Dendritic cell treated with granulocyte-macrophage colony-stimulating factor and Interleukin-4, amounts not matched to agents 40 ng/mL and 50 ng/mL, for 4 days (primary cell): ENCODE measurements around the gene CPEB3.
A peak's percentile ranks its signal among the peaks of the same experiment; 100 is the strongest.
"Not testable (repeated sequence)": the region's sequence is repeated elsewhere in the genome, so short reads cannot be mapped to it uniquely, and the experiment has no call there.

Source experiments
- H3K27ac Mint-ChIP-seq: one replicate; pipeline ENCODE4 v1.8.0; 2022; ENCODE audit warnings: mild to moderate bottlenecking, mixed read lengths
- H3K27me3 Mint-ChIP-seq: one replicate; pipeline ENCODE4 v1.8.0; 2022; ENCODE audit warnings: mild to moderate bottlenecking, mixed read lengths
- H3K36me3 Mint-ChIP-seq: one replicate; pipeline ENCODE4 v1.8.0; 2022; ENCODE audit warnings: low read depth, mixed read lengths
- H3K4me1 Mint-ChIP-seq: one replicate; pipeline ENCODE4 v1.8.0; 2022; ENCODE audit warnings: low read depth, mixed read lengths
- H3K4me3 Mint-ChIP-seq: one replicate; pipeline ENCODE4 v1.8.0; 2022; ENCODE audit warnings: mild to moderate bottlenecking, moderate library complexity, mixed read lengths
- H3K9me3 Mint-ChIP-seq: one replicate; pipeline ENCODE4 v1.8.0; 2022; ENCODE audit warnings: mixed read lengths
- intact Hi-C: fragments of 100-400 bp; cut with micrococcal nuclease; formaldehyde crosslinking; loops from one replicate; pipeline ENCODE4 v1.15.0; 2022

The CPEB3 gene

GRCh38 chr10:92175164-92175563 lies 115.7 kb downstream of the CPEB3 start:
- Mint-ChIP-seq H3K36me3 (peaks cover 36% of the 10 kb centered on the region), H3K4me1 (peaks cover 8% of the 10 kb centered on the region)
- intact Hi-C loops: no loop called here

GRCh38 chr10:92173996-92174395 lies 116.9 kb downstream of the CPEB3 start:
- H3K4me3 Mint-ChIP-seq: no peak overlapping the region
- H3K27me3 Mint-ChIP-seq: no peaks in the 10 kb centered on the region
- H3K27ac Mint-ChIP-seq: no peak overlapping the region
- H3K9me3 Mint-ChIP-seq: peaks cover 13% of the 10 kb centered on the region
- intact Hi-C loops: no loop called here
- peaks cover 8% of the 10 kb centered on the region for H3K4me1 Mint-ChIP-seq
- H3K36me3 Mint-ChIP-seq: peaks cover 35% of the 10 kb centered on the region

More at GRCh38 chr10:92175164-92175563, 115.7 kb downstream of the CPEB3 start:
- H3K9me3 Mint-ChIP-seq: peaks cover 1% of the 10 kb centered on the region
- no peaks in the 10 kb centered on the region for H3K27me3 Mint-ChIP-seq
- no peak overlapping the region for H3K4me3 Mint-ChIP-seq
- no peak overlapping the region for H3K27ac Mint-ChIP-seq

- Mint-ChIP-seq H3K27ac (no peak overlapping the region), H3K4me1 (no peaks in the 10 kb centered on the region), H3K27me3 (no peaks in the 10 kb centered on the region), H3K36me3 (peaks cover 40% of the 10 kb centered on the region), H3K4me3 (no peak overlapping the region), H3K9me3 (peaks cover 24% of the 10 kb centered on the region)
- intact Hi-C loops: no loop called here
Measured at GRCh38 chr10:92164036-92164696, 126.7 kb downstream of the CPEB3 start.

GRCh38 chr10:92162541-92162940 lies 128.3 kb downstream of the CPEB3 start:
- no peaks in the 10 kb centered on the region for H3K27me3 Mint-ChIP-seq
- H3K27ac Mint-ChIP-seq: no peak overlapping the region
- peaks cover 13% of the 10 kb centered on the region for H3K9me3 Mint-ChIP-seq
- H3K36me3 Mint-ChIP-seq: peaks cover 30% of the 10 kb centered on the region
- no peak overlapping the region for H3K4me3 Mint-ChIP-seq
- intact Hi-C loops: no loop called here
- no peaks in the 10 kb centered on the region for H3K4me1 Mint-ChIP-seq

GRCh38 chr10:92156874-92157773 lies 133.8 kb downstream of the CPEB3 start:
- H3K4me1 Mint-ChIP-seq: peaks cover 13% of the 10 kb centered on the region
- intact Hi-C loops: no loop called here
- no peak overlapping the region for H3K4me3 Mint-ChIP-seq
- H3K36me3 Mint-ChIP-seq: no peaks in the 10 kb centered on the region
- H3K27ac Mint-ChIP-seq: no peak overlapping the region
- H3K9me3 Mint-ChIP-seq: no peaks in the 10 kb centered on the region
- no peaks in the 10 kb centered on the region for H3K27me3 Mint-ChIP-seq

GRCh38 chr10:92150823-92151222 lies 140.1 kb downstream of the CPEB3 start:
- Mint-ChIP-seq H3K27ac (no peak overlapping the region), H3K9me3 (no peaks in the 10 kb centered on the region), H3K36me3 (no peaks in the 10 kb centered on the region), H3K4me1 (peaks cover 22% of the 10 kb centered on the region), H3K4me3 (no peak overlapping the region), H3K27me3 (no peaks in the 10 kb centered on the region)
- intact Hi-C loops: no loop called here

GRCh38 chr10:92149261-92149660 lies 141.6 kb downstream of the CPEB3 start:
- Mint-ChIP-seq H3K4me1 (peaks cover 28% of the 10 kb centered on the region), H3K27ac (no peak overlapping the region), H3K4me3 (no peak overlapping the region), H3K9me3 (no peaks in the 10 kb centered on the region), H3K36me3 (no peaks in the 10 kb centered on the region), H3K27me3 (no peaks in the 10 kb centered on the region)
- intact Hi-C loops: no loop called here

GRCh38 chr10:92146781-92147180 lies 144.1 kb downstream of the CPEB3 start:
- Mint-ChIP-seq H3K4me1 (peaks cover 37% of the 10 kb centered on the region), H3K36me3 (no peaks in the 10 kb centered on the region), H3K4me3 (no peak overlapping the region), H3K9me3 (no peaks in the 10 kb centered on the region), H3K27me3 (no peaks in the 10 kb centered on the region), H3K27ac (no peak overlapping the region)
- intact Hi-C loops: no loop called here

- H3K36me3 Mint-ChIP-seq: no peaks in the 10 kb centered on the region
- intact Hi-C loops: no loop called here
- H3K27me3 Mint-ChIP-seq: no peaks in the 10 kb centered on the region
- no peak overlapping the region for H3K27ac Mint-ChIP-seq
- peaks cover 33% of the 10 kb centered on the region for H3K4me1 Mint-ChIP-seq
- no peaks in the 10 kb centered on the region for H3K9me3 Mint-ChIP-seq
- no peak overlapping the region for H3K4me3 Mint-ChIP-seq
Measured at GRCh38 chr10:92146107-92146506, 144.8 kb downstream of the CPEB3 start.

- Mint-ChIP-seq H3K27ac (peak overlapping the region; percentile 72), H3K27me3 (no peaks in the 10 kb centered on the region), H3K36me3 (peaks cover 18% of the 10 kb centered on the region), H3K4me3 (peak overlapping the region; percentile 32), H3K4me1 (peaks cover 38% of the 10 kb centered on the region), H3K9me3 (no peaks in the 10 kb centered on the region)
- intact Hi-C loops: no loop called here
Measured at GRCh38 chr10:92142949-92143348, 147.9 kb downstream of the CPEB3 start.

GRCh38 chr10:92142512-92142911 lies 148.4 kb downstream of the CPEB3 start:
- Mint-ChIP-seq H3K4me1 (peaks cover 34% of the 10 kb centered on the region), H3K27me3 (no peaks in the 10 kb centered on the region), H3K27ac (peak overlapping the region; percentile 72), H3K36me3 (peaks cover 22% of the 10 kb centered on the region), H3K4me3 (peak overlapping the region; percentile 32), H3K9me3 (no peaks in the 10 kb centered on the region)
- intact Hi-C loops: no loop called here

- H3K9me3 Mint-ChIP-seq, H3K27me3 Mint-ChIP-seq, intact Hi-C loops, H3K4me3 Mint-ChIP-seq, H3K27ac Mint-ChIP-seq: not testable (repeated sequence)
- peaks cover 35% of the 10 kb centered on the region for H3K36me3 Mint-ChIP-seq
- peaks cover 27% of the 10 kb centered on the region for H3K4me1 Mint-ChIP-seq
Measured at GRCh38 chr10:92141147-92141546, 149.7 kb downstream of the CPEB3 start.

- H3K9me3 Mint-ChIP-seq, H3K27me3 Mint-ChIP-seq, intact Hi-C loops, H3K27ac Mint-ChIP-seq, H3K4me3 Mint-ChIP-seq: not testable (repeated sequence)
- Mint-ChIP-seq H3K36me3 (peaks cover 38% of the 10 kb centered on the region), H3K4me1 (peaks cover 33% of the 10 kb centered on the region)
Measured at GRCh38 chr10:92134049-92134448, 156.8 kb downstream of the CPEB3 start.

- Mint-ChIP-seq H3K36me3 (peaks cover 15% of the 10 kb centered on the region), H3K4me3 (no peak overlapping the region), H3K9me3 (no peaks in the 10 kb centered on the region), H3K4me1 (peaks cover 24% of the 10 kb centered on the region), H3K27ac (no peak overlapping the region), H3K27me3 (no peaks in the 10 kb centered on the region)
- intact Hi-C loops: no loop called here
Measured at GRCh38 chr10:92131275-92131820, 159.5 kb downstream of the CPEB3 start.
